Femur (tissue), 1 donor: Measurements from ENCODE around the gene TPO.

ENCODE experiments used
- DNase-seq: peaks from one replicate; pipeline ENCODE4 v3.0.0-alpha.2; 2017

The TPO gene

GRCh38 chr2:1451422-1451821, 38.2 kb downstream of the TPO start:
- DNase-seq: no peak

- no peak for DNase-seq
Measured at GRCh38 chr2:1453561-1453960, 40.3 kb downstream of the TPO start.

DNA sequence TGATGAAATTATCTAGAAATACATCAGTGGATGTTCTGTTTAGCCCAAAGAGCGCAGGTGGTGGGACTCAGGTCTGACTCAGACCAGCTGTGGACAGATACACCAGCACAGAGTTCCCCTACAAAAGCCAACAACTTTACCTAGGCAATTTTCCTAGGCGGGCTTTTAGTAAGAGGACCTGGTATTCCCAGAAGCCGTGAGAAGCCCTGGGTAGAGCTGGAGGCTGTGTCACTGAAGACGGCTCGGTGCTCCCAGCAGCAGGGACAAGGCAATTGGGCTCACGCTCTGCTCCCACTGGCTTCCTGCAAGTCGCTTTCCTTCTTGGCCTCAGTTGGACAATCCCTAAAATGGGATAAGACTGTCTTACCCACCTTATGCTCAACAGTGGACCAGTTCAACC, 41.1 kb downstream of the TPO start:
- DNase-seq: no peak

DNA sequence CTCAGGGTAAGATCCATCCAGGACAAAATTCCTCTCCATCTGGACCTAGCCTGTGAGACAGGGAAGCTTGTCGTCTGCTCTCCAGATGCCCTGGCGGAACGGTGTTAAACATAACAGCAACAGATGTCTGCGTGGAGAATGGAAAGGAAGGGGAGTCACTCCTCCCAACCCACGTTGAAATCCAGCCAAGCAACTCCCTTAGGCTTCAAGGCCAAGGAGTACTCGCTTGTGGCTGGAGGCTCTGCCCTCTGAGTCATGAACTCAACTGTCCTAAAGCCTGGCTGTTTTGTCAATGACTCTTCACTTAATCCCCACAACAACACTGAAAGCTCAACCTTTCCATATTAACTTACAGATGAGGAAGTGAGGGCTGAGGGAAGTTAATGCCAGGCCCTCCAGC, 42.2 kb downstream of the TPO start:
- no peak for DNase-seq

GRCh38 chr2:1458432-1458831, 45.2 kb downstream of the TPO start:
- DNase-seq: no peak

GRCh38 chr2:1459727-1460126, 46.5 kb downstream of the TPO start:
- no peak for DNase-seq

GRCh38 chr2:1460851-1461418, 47.7 kb downstream of the TPO start:
- no peak for DNase-seq

- no peak for DNase-seq
Measured at GRCh38 chr2:1461507-1462390, 48.5 kb downstream of the TPO start.

DNA sequence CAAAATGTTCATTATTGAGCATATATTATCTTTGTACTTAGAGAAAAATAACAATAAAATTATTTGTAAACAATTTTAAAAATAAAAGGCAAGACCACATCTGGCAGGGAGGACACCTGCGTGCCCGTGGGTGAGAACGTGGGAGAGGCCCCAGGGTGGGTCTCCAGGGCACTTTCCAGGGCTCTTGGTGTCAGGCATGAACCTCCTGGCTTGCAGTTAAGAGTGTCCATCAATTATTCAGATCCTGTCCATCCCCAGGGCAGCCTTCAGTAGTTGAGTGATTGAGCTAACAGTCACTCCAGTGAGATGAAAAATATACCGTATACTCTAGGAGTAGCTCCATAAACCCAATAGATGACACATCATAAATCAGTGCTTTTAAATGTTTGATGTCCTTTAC, 49.7 kb downstream of the TPO start:
- DNase-seq: no peak

DNA sequence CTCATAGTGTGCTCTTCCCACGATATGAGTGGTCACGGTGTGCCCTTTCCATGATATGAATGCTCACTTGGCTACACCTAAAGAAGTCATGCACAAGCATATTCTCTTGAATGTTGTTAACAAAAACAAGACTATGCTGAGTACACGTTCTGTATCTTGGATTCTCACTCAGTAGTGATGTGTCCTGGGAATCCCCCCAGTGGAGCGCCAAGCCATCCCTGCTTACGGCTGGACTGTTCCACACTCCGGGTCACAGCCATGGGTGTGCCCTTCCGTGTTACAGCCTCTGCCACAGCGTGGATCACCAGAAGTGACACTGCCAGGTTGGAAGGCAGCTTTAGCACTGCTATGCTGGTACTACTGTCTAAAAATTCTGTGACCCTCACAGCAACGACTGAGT, 59.1 kb downstream of the TPO start:
- no peak for DNase-seq

DNA sequence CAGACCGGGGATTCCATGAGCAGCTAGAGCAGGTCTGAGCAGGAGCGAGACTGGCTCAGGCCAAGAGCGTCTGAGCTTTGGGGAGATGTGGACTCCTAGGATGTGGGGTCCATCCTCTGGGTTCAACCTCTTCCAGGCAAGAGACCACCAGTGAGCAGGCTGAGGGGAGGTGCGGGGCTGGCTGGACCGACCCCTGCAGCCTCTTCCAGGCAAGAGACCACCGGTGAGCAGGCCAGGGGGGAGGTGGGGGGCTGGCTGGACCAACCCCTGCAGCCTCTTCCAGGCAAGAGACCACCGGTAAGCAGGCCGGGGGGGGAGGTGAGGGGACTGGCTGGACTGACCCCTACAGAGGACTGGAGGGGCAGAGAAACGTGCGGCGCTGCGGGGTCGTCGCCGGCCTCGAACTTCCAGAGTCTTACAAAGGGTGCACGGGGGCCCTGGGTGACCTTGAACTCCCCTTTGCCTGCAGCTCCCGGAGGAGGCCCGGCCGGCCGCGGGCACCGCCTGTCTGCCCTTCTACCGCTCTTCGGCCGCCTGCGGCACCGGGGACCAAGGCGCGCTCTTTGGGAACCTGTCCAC, 63.4 kb downstream of the TPO start:
- no peak for DNase-seq

DNA sequence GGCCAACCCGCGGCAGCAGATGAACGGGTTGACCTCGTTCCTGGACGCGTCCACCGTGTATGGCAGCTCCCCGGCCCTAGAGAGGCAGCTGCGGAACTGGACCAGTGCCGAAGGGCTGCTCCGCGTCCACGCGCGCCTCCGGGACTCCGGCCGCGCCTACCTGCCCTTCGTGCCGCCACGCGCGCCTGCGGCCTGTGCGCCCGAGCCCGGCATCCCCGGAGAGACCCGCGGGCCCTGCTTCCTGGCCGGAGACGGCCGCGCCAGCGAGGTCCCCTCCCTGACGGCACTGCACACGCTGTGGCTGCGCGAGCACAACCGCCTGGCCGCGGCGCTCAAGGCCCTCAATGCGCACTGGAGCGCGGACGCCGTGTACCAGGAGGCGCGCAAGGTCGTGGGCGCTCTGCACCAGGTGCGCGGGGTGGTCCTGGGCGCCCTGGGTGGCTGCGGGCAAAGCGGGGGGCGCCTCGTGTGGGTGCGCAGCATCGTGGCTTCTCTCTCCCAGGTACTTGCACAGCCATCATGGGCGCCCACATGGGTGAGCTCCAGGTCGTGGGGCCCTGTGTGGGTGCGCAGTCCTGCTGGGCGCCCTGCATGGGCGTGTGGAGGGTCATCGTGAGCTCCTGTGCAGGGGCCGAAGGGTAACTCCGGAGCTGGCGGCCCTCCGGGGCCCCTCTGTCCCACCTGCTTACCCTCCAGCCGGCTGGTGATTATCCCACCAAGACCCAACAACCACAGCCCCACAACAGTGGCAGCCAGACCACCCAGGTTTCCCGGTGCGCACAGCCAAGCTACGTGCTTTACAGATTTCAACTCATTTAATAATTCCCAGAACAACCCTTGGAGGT, 64.2 kb downstream of the TPO start:
- no peak for DNase-seq

DNA sequence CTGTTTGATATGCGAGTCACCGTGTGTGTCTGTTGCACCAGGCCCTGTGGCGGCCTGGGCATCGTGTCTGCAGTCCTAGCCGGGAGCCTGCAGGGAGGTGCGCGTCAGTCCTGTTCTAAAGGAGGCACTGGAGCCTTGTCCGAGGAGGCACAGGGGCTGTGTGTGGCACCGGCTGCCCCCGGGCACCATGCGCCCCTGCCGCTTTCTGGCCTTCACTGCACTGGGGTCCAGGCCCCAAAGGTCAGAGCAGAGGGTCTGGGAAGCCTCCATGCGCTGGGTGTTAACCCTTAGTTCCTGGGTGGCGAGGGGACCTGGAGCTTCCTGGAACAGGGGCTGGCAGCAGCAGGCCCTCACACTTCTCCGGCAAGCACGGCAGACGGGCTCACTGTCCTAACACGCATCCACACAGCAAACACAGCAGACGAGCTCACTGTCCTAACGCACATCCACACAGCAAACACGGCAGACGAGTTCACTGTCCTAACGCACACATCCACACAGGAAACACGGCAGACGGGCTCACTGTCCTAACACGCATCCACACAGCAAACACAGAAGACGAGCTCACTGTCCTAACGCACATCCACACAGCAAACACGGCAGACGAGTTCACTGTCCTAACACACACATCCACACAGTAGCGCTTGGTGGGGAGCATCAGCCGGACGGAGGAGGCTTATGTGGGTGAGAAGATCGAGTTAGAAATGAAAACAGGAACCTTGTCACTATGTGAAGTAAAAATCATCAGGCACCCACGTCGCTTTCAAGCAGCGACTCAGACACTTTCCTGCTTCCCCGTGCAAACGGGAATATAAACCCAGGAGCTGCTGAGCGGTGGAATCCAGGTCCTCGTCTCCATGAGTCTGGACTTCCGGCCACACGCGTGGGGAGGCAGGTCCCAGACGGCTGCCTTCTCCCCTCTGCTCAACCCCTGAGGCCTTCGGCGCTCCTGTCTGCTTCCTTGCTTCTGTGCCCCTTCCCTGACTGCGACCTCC, 65.3 kb downstream of the TPO start:
- no peak for DNase-seq

DNA sequence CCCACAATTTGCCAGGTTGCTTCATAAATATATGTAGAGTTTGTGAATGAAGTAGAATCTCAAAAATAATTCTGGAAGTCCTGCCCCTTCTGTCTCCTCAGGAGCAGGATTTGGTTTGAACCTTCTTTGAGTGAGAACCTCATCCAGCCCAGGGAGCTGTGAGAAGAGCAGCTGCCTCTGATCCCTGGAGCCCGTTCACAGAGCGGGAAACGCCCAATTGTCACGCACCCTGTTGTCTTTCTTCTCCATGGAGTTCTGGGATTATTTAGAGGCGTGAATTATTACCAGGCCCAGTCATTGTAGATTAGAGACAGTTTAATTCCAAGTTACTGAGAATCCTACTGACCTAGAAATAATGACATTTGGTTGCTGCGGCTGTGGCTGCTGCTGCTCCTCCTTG, 66.1 kb downstream of the TPO start:
- DNase-seq: no peak

DNA sequence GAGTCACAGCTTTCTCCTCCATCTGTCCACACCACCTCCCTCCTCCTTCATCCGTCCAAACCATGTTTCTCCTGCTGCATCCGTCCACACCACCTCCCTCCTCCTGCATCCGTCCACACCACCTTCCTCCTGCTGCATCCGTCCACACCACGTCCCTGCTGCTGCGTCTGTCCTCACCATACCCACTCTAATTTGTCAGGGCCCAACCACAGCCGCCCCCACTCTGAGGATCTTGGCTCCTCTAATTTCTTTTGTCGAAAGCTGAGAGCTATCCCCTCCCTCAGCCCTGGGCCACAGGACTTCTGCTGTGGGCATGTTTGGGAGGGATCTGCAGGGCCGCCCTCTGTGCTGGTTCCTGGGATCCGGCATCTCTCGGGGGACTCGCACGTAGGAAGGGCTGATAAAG, 67.4 kb downstream of the TPO start:
- no peak for DNase-seq

GRCh38 chr2:1481406-1482252, 68.4 kb downstream of the TPO start:
- DNase-seq: no peak

DNA sequence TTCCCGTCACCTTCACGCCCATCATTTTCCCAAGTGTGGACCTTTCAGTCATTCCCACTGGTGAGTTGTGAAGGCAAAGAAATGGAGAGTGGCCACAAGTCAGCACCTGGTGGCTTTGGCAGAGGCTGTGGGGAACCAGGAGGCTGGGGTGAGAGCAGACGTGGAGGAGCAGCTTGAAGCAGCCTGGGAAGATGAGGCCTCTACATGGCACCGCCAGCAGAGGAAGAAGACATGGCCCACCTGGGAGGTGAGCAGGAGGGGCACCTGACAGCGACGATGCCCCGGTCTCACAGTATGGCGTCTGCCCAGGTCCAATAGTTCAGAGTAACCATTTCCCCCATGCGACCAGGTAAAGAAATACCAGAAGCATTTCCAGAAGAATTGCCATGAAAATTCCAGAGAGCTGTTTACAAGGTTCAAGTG, 69.0 kb downstream of the TPO start:
- DNase-seq: no peak

DNA sequence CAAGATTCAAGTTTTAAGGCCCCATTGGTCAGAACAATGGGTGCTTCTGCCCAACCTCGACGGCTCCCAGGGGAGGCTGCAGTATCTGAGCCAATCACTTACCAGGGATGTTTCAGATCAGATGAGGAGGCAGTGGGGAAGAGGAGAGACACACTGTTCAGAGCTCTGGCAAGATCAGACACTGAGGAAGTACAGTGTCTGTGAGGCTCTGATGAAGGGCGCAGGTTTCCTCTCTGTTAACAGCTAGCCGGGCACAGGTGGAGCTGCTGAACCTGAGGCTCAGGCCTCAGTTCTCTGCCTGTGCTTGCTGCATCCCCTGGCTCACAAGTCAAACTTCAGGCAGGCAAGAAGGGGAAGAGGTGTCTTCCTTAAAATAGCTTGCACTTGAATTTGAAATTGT, 69.7 kb downstream of the TPO start:
- DNase-seq: no peak

- no peak for DNase-seq
Measured at GRCh38 chr2:1483551-1483950, 70.3 kb downstream of the TPO start.

GRCh38 chr2:1484131-1484884, 71.0 kb downstream of the TPO start:
- DNase-seq: no peak
